HG03439 (cell line): ENCODE measurements around the gene SPATA21.
"Not testable (repeated sequence)": the region's sequence is repeated elsewhere in the genome, so short reads cannot be mapped to it uniquely, and the experiment has no call there.

ENCODE experiments used
- ATAC-seq: cut with Tn5 transposase; IDR thresholded peaks from one replicate; pipeline ENCODE4 v1.9.1; 2021; ENCODE audit warnings: mild to moderate bottlenecking, moderate library complexity; ENCODE audit not compliant: unreplicated experiment

Gene SPATA21

DNA sequence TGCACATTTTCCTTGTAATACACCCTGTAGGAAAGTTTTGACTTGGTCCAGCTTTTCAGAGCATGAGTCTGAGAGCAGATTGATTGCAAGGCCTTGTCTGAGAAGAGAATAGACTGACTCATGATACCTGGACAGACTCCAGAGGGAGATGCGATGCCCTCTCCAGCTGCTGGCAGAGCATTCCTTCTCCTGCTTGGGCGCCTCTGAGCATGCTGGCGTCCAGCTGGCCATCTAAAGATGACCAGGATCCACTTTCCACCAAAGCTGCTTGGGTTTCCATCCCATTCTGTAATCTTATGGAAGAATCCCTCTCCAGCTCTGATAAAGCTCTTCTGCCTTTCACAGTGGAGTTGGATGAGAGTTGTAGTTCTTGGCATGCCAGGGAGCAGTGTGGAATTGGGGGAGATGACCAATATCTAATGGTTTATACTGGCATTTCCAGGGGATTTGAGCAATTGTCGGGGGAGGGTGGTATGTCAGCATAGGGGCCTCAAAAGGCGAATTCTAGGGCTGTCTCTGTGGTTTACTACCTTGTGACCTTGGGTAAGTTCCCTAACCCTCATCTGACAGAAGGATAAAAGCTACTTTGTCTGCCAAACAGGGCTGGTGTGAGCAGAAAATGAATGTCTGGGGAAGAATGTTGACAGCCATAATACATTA is 50.6 kb downstream of the SPATA21 start:
- ATAC-seq: no peak

DNA sequence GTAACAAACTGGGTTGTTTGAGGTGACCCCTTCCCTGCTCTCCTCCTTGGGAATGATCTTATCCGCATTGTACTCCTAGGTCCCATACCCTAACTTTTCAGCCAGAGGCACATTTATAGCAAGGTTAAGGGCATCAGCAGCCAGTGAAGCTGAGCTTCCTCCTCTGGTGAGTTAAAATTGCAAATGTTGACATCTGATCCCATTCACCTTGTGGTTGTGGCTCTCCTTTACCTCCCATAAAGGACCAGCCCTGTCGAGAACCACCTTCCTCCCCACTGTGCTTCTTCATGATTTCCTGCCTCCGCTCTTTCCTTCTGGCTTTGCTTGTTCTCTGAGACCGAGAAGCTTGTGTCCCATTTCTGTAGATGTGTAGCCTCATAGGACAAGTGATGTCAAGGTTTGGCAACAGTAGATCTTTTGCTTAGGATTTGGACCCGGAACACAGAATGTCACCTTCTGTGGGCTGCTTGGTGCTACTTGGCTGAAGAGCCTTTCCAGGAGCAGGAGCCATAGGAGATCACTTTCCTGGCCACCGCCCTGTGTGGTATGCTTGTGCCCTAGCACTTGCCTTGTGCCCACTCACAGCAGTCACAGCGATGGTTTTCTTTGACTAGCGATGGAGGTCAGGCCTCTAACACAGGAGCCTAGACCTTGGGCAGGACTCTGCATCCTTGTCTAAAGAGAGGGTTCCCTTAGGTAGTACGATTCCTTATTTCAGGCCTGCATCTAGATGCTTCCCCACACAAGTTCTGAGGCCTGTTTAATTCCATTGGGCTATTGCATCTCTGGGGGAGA is 51.4 kb downstream of the SPATA21 start:
- ATAC-seq: no peak

DNA sequence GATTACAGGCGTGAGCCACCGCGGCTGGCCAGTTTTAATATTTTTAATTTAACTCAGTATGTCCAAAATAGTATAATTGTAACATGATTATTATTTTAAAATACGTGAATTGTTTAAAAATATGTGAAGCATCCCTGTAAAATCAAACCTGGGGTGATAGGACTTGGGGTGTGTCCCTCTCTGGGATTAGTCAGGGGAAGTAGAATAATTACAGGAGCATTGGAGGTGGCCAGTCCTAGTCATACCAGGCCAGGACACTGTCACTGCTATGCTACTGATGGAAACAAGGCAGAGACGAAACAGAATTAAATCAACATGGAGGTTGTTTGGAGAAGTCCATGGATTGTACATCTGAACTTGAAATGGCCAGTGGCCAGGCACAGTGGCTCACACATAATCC is 53.3 kb downstream of the SPATA21 start:
- ATAC-seq: no peak

GRCh38 chr1:16380868-16381267 is 56.4 kb downstream of the SPATA21 start:
- ATAC-seq: no peak

DNA sequence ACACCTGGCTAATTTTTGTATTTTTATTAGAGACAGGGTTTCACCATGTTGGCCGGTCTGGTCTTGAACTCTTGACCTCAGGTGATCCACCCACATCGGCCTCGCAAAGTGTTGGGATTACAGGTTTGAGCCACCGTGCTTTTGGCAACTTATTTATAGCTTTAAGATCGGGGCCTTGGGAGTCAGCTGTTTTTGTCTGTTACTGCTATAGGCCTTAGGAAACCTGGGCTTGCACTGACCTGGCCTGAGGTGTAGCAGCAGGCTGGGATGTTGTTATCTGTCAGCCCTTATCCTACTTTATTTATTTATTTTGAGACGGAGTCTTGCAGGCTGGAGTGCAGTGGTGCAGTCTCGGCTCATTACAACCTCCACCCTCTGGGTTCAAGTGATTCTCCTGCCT is 58.8 kb downstream of the SPATA21 start:
- ATAC-seq: no peak

GRCh38 chr1:16376971-16377370 is 60.3 kb downstream of the SPATA21 start:
- no peak for ATAC-seq

DNA sequence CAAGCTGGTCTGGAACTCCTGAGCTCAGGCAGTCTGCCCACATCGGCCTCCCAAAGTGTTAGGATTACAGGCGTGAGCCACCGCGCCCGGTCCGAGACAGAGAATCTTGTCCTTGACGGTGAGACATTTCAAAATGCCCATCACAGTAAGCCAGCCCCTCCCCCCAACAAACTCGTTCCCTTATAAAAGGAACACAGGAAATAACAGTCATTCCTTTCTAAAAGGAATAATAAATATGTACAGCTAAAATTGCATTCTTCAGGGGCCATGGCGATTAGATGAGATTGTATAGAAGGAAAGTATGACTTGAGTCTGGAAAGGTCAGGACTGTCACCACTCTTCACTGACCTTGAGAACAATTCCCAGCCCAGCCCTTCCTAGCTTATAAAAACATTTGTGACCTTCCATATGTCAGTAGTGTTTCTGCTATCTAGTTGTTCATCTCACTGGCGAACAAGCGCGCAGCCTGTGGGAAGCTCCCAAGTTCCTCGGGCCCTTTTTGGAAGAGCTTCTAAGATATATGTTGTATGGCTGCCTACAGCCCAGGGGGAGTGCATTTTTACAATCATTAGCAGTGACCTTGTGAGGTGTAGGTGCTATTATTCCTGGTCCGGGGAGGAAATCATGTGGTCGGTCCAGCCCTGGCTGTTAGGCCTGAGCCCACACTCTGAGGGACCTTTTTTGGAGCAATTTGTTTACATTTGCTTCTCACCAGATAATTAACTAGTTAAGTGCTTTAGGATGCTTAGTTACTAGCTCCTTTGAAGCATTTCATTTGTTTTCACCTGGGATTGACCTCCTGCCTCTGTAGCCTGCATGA is 61.5 kb downstream of the SPATA21 start:
- no peak for ATAC-seq

DNA sequence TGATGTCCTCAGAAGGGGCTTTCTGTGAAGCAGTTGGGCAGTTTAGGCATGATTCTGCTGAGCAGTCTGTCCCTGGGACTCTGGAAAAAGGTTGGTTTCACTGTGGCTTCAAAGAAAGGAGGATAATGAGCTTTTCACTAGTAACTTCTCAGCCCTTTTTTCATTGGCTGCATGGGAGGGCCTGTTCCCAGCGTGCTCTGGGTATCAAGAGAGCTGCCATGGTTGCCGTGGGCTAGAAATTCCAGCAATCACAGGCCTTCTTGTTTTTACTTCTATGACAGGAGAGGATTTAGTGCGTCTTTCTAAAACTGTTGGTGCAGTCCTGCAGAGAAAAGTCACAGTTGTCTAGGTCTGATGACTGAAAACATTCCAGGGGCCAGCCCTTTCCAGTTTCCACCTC is 63.0 kb downstream of the SPATA21 start:
- no peak for ATAC-seq

DNA sequence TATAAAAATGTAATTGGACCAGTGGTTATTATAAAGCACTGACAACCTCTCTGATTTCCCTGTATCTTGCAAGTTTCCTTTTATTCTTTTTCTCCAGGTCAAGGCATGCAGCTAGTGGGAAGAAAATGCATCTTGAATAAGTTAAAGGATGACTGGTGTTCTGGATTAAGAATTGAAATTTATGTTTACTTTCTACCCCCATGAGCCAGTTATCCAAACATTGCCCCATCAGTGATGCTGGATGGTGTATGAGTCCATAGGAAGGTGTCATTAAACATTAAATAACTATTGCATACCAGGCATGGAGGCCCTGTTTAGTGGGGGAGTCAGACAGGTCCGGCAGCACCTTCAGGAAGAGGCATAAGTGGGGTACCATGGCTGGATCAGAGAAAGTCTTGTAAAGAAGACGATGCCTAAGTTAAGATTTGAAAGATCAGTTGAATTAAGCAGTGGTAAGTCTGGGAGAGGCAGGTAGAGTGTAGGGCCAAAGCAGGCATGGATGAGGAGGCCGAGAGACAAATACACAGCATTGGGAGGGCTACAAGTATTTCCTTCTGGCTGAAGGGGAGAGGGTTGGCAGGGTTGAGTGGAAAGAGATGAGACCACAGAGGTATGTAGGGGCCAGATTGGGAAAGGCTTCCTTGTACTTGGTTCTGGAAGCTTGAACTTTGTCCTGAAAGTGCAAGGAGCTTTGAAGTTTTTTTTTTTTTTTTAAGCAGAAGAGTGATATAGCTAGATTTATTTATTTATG is 64.5 kb downstream of the SPATA21 start:
- no peak for ATAC-seq

DNA sequence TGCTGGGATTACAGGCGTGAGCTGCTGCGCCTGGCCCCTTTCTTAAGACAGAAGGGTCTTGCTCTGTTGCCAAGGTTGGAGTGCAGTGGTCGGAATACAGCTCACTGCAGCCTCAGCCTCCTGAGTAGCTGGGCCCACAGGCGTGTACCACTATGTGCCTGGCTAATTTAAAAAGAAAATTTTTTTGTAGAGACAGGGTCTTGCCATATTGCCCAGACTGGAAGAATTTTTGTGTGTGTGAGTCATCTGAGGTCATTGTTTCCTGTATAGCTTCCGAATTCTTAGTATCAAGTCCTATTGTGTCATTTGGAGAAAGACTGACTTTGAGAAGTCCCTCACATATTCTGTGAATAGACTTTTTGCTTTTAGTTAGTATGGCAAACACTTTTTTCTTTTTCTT is 65.5 kb downstream of the SPATA21 start:
- ATAC-seq: no peak

- no peak for ATAC-seq
Measured at GRCh38 chr1:16369821-16370220, 67.4 kb downstream of the SPATA21 start.

- ATAC-seq: no peak
Measured at GRCh38 chr1:16367968-16368890, 69.0 kb downstream of the SPATA21 start.

DNA sequence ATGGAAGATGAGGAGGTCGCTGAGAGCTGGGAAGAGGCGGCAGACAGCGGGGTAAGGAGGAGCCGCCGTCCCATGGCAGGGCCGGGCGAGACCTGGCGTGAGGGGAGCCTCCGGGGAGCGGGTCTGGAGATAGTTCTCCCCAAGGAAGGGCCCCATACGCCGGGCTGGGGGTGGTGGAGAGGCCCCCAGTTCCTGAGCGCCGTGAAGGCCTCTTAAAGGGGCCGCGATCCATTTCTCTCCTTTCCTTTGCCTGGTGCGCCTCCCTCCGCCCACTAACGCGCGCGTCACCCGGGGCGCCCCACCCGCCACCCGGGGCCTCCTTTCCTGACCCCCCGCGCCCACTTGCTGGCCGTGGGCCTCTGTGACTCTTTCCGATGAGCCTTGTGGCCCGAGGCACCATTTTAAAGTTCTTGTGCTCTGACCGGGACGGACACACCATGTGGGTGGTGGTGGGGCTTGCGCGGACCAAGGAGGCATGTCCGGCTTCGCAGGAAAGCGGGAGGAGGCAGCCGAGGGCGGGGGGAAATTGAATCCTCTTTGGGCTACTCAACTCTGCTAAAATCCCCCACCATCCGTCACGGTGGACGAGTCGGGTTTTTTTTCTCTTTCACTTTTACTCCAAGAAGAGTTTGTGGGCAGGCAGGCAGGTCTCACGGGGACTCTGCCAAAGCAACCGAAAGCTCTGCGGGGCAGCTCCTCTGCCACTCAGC is 69.8 kb downstream of the SPATA21 start:
- peak; percentile 67 for ATAC-seq

GRCh38 chr1:16366722-16367257 is 70.4 kb downstream of the SPATA21 start, which contains the start of gene SZRD1:
Gene SZRD1, plus strand, starts transcription at chr1:16367242. Its CDS starts 16 bp downstream, at chr1:16367258.
- ATAC-seq: peak; percentile 75

DNA sequence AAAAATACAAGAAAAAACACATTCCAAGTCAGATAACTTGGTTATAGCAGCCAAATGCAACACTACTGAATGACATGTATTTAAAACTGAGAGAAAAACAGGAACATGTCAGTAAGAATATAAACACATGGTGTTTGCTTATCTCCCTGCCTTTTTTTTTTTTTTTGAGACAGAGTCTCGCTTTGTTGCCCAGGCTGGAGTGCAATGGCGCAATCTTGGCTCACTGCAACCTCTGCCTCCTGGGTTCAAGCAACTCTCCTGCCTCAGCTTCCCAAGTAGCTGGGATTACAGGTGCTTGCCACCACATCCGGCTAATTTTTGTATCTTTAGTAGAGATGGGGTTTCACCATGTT is 72.1 kb downstream of the SPATA21 start:
- not testable (repeated sequence) for ATAC-seq

- no peak for ATAC-seq
Measured at GRCh38 chr1:16356867-16357266, 80.4 kb downstream of the SPATA21 start.

- ATAC-seq: no peak
Measured at GRCh38 chr1:16354619-16355018, 82.6 kb downstream of the SPATA21 start.

DNA sequence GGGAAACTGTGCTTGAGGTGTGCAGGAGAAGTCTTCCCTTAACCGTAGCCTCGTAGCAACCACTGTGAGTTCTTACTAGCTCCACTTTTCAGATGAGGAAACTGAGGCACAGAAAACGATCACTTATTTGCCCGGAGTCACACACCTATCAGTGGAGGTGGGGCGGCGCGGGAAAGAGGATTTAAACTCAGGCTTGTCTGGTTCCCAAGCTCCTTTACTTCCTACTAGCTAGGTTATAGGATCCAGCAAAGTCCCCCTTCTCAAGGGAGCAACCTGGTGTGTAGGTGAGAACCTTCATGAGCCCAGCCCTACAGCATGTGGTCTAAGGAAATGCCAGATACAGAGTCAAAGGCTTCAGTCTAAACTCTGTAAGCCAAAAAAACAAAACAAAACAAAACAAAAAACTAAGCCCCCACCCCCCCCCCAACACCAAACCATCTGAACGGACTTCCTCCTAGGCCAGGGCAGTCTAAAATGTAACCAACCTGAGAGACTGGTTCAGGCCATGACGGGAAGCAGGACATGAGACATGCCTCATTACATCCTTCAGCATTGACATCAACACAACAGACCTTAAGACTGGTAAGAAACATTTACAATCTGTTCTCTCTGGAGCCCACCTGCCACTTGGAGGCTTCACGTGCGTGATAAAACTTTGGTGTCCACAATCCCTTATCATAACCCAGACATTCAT is 84.2 kb downstream of the SPATA21 start:
- ATAC-seq: no peak
